Spleen (tissue), 7 donors: Measurements from ENCODE around the gene AAK1.

Experiments used
- CTCF ChIP-seq, 11 experiments: fragments of 200-600 bp in 7 of 11; fragments of 450-650 bp in 4 of 11; sonication (generic) in 4 of 11; IDR thresholded peaks in 8 of 11; conservative IDR thresholded peaks in 3 of 11; 1 replicate in 7 of 11; 2 replicates in 4 of 11; pipeline versions ENCODE4 v1.4.0 to v1.8.0; 2016 to 2021; ENCODE audit warnings: antibody characterized with exemption in 11 of 11, inconsistent platforms in 4 of 11, mild to moderate bottlenecking in 1 of 11
- POLR2AphosphoS5 ChIP-seq, 3 donors: sonication (generic); formaldehyde crosslinking; IDR thresholded peaks; one replicate each; pipeline ENCODE4 v1.5.1; 2017; ENCODE audit warnings: antibody characterized with exemption in 3 of 3
- donor health status: DM: no; HTN: no; CAD: no; lungs with moderate emphysema.
- donor health status: DM: no; HTN: no; CAD: no.
- donor health status: DM: no; HTN: no; CAD: no.

- TF ChIP-seq CTCF (IDR thresholded peaks at IDR 0.05 in 8 of 11, conservative IDR thresholded peaks at IDR 0.05 in 3 of 11), result no peak
- no peak for TF ChIP-seq POLR2AphosphoS5 (IDR thresholded peaks at IDR 0.05)
Observed at GRCh38 chr2:69566669-69567068, 76.9 kb downstream of the AAK1 start.
